KBM-7 (cell line): ENCODE measurements around the gene FLOT2.
"Not testable (repeated sequence)": the region's sequence is repeated elsewhere in the genome, so short reads cannot be mapped to it uniquely, and the experiment has no call there.

Experiments
- DNase-seq: peaks from one replicate; pipeline ENCODE4 v3.0.0-alpha.2; 2015
- in situ Hi-C: fragments of 300-500 bp; cut with MboI; formaldehyde crosslinking; loops from 2 replicates; pipeline ENCODE4 v1.14.3; 2020; ENCODE audit warnings: low sequenced_read_pairs, low pct_unique_long_range_greater_than_20kb, mixed read lengths

Gene FLOT2

DNA sequence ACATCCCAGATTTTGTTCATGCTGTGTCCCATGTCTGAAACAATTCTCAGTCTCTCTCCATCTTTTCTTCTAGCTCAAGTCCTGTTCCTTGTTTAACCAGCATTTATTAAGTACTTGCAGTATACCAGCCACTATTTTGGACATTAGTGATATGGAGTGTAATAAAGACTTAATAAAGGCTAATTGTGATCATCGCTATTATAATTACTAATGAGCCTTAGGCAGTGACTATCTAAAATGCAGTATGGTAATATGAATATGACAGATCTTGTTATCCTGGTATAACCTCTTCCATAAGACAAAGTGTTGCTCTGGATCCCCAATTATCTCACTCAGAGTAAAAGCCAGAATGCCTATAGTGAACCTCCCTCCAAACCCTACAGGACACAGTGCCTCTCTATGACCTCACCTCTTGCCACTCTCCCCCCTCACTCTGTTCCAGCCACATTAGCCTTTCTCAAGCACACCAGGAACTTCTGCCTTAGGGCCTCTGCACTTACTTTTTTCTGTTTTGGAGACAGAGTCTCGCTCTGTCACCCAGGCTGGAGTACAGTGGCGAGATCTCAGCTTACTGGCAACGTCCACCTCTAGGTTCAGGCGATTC is 1.8 kb upstream of the FLOT2 start:
- in situ Hi-C loops = no loop called here
- no peak for DNase-seq

- in situ Hi-C loops = no loop called here
- no peak for DNase-seq
Observed at GRCh38 chr17:28898527-28898955, 1.0 kb upstream of the FLOT2 start.

DNA sequence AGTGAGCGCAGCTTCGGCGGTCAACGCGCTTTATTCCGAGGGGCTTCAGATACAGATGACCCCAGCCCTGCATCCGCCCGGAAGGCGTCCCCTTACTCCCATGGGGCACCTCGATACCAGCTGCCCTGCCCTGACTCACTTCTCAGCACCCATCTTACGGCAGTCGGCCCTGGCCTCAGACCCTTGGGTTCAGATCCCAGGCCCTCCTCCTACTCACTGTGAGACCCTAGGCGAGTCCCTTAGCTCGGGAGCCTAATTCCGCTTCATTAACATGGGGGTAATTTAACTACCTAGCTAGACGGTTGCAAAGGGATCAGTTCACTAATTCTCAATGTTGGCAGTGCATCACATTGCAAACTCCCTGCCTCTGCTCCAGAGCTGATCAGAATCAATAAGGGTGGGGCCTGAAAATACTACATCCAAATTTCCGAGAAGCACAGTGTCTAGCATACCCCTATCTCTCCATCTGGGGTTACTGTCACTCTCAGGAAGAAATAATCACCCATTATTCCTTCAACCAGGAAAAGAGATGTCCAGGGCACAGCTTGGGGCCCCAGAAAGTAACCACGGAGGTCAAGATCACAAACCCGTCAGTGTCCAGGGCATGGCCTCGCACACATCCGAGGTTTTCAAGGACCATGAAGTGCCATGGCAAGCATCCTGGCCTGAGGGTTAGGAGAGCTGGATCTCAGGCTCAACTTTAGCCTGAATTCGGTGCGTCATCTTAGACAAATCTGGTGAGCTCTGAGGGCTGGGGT is 415 bp upstream of the FLOT2 start:
- in situ Hi-C loops = no loop called here
- DNase-seq = peak; percentile 35

GRCh38 chr17:28896491-28896883 is 1.0 kb downstream of the FLOT2 start:
- in situ Hi-C loops = no loop called here
- no peak for DNase-seq

GRCh38 chr17:28895794-28896447 is 1.6 kb downstream of the FLOT2 start:
- DNase-seq = no peak
- in situ Hi-C loops = no loop called here

DNA sequence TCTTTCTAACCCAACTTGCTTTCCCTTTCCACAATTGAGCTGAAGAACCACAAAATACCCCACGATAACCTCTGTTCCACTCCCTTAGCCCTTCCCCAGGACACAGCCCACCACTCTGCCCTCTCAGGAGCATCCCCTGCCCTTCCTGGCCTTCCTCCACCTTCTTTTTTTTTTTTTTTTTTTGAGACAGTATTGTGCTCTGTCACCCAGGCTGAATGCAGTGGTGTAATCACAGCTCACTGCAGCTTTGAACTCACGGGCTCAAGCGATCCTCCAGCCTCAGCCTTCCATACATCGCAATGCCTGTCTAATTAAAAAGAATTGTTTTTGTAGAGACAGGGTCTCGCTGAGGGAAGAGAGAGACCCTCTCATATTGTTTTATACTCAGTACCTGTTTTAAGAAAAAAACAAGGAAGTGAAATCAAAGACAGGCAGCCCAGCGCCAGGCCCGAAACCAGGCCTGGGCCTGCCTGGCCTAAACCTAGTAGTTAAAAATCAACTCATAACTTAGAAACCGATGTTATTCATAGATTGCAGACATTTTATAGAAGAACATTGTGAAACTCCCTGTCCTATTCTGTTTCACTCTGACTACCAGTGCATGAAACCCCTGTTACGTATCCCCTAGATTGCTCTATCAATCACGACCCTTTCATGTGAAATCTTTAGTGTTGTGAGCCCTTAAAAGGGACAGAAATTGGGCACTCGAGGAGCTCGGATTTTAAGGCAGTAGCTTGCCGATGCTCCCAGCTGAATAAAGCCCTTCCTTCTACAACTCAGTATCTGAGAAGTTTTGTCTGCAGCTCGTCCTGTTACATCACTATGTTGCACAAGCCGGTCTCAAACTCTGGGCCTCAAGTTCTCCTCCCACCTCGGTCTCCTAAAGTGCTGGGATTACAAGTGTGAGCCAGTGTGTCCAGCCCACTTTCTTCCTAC is 4.0 kb downstream of the FLOT2 start:
- in situ Hi-C loops, DNase-seq: not testable (repeated sequence)

DNA sequence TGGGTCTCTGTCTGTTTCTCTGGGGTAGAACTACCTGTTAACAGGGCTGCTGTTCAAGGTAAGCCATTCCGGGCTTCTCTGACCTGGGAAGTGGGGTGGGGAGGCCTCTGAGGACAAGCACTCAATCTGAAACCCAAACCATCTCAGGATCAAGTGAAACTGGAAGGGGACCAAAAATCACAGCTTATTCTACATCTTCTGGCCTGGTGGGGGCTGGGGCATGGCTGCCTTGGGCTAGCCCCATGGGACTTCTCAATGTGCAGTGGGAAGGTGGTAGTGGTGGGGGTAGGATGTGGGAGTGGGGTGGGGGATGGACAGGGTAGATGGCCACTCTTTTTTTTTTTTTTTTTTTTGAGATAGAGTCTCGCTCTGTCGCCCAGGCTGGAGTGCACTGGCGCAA is 5.5 kb downstream of the FLOT2 start:
- in situ Hi-C loops = no loop called here
- no peak for DNase-seq

- DNase-seq = no peak
- in situ Hi-C loops = no loop called here
Observed at GRCh38 chr17:28891201-28891600, 6.3 kb downstream of the FLOT2 start.

DNA sequence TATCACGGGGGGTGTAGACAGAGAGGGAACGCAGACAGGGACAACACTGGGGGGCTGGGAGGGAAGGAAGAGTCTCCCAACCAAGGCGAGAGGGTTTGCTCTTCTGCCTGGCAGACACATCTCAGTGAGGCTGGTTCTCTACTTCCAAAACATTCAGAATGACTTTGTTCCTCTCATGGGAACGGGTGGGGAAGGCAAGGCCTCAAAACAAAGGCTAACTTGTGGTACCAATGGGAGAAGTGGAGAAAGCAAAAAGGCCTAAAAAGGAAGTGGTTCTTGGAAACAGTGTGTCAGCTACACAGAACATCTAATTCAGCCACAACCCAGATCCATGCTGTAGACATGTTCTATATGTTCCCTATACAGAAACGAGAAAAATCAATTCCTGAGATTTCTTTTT is 7.5 kb downstream of the FLOT2 start:
- peak; percentile 64 for DNase-seq
- in situ Hi-C loops = no loop called here

DNA sequence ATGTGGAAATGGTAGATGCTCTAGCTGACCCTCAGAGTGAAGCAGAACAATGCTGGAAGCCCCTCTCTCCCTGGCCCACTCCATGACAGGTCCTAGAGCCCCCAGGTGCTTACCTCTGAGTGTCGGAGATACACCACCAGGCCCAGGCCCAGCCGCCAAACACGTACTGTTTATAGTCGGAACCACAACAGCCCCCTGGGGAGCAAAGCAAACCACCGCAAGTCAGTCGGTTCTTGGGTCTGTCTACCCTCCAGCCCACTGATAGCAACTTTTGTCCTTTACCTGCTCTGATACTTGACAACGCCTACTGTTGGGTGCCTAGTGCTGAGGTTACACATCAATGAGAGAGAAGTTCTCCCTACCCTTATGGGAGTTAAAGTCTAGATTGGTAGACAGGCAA is 8.7 kb downstream of the FLOT2 start:
- in situ Hi-C loops = no loop called here
- DNase-seq = no peak

GRCh38 chr17:28887871-28888471 is 9.6 kb downstream of the FLOT2 start:
- DNase-seq = no peak
- in situ Hi-C loops = no loop called here

DNA sequence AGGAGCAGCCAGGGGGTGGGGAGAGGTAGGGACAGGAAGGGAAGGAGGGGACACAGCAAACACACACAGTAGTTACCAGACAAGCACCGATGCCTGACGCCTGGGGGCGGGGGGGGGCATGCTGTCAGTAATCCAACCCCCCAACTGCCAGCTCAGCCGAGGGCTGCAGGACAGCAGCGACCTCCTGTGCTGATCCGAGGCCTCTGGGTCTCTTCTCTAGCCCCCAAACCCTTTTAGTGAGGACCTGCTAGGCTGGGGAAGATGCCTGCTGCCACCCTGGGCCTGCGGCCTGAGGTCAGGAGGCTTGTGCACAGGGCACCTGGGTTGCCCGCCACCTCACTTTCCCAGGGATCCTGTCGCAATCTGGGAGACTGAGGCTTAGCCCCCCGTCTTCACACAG is 11.6 kb downstream of the FLOT2 start:
- in situ Hi-C loops = no loop called here
- no peak for DNase-seq

GRCh38 chr17:28885363-28885762 is 12.2 kb downstream of the FLOT2 start:
- DNase-seq = no peak
- in situ Hi-C loops = no loop called here

- in situ Hi-C loops = no loop called here
- no peak for DNase-seq
Observed at GRCh38 chr17:28883967-28884702, 13.4 kb downstream of the FLOT2 start.

DNA sequence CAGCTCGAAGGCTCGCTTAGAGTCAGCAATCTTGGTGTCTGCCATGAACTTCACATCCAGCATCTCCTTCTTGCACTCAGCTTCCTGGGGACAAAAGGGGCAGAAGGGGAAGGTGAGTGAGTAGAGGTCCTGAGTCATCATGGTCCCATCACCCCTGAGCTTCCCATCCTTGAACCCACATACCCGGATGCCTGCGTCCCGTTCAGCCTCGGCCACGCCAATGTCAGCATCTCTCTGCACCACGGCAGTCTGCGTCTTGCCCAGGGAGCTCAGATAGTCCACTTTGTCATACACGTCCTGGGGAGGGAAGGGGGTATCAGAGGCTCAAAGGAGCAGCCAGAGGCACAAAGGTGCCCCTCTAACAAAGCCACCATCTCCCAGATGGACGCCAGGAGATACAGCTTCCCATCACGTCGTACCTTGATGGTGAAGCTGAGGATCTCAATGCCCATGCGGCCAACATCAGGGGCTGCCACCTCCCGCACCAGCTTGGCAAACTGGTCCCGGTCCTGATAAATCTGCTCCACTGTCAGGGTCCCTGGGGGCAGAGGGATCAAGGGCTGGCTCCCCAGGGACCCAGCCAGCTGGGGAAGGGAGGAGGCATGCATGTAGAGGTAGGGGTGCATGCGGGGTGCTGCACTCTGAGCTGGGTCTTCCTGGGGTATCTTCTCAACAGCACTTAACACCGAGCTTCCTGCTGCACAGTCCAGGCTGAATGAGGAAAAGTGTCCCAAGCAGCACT is 15.2 kb downstream of the FLOT2 start:
- DNase-seq = no peak
- in situ Hi-C loops = no loop called here

- DNase-seq = no peak
- in situ Hi-C loops = no loop called here
Observed at GRCh38 chr17:28881533-28882056, 15.9 kb downstream of the FLOT2 start.

DNA sequence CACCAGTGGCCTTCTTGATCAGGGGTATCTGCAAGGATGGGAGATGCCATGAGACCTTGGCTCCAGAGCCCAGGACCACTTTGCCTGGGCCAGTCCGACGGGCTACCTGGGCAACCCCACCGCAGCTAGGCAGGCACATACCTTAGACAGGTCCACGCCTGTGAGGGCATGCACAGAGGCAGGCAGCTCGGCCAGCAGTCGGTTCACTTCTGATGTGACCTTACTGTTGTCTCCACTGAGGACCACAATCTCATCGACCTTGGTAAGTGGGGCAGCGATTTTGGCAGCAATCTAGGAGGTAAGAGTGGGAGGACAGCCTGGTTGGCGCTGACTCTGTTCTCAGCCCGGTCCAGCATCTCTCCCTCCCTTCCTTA is 17.0 kb downstream of the FLOT2 start:
- in situ Hi-C loops = no loop called here

More for the DNA sequence above, 17.0 kb downstream of the FLOT2 start:
- DNase-seq = no peak
